GM12874 (cell line): ENCODE measurements around the gene NCF2.

Experiments used
- CTCF ChIP-seq: IDR thresholded peaks from 2 replicates; pipeline ENCODE4 v1.5.1; 2011; ENCODE audit warnings: low read depth, mild to moderate bottlenecking, control low read depth, low read length, moderate library complexity; ENCODE audit not compliant: insufficient read depth

NCF2 gene

GRCh38 chr1:183589384-183589783 is 875 bp downstream of the NCF2 start:
- no peak for TF ChIP-seq CTCF

GRCh38 chr1:183588827-183589226 is 1.4 kb downstream of the NCF2 start:
- TF ChIP-seq CTCF = no peak

- no peak for TF ChIP-seq CTCF
Observed at GRCh38 chr1:183586926-183587325, 3.3 kb downstream of the NCF2 start.

GRCh38 chr1:183586455-183586854 is 3.8 kb downstream of the NCF2 start:
- no peak for TF ChIP-seq CTCF

GRCh38 chr1:183585038-183585437 is 5.2 kb downstream of the NCF2 start:
- no peak for TF ChIP-seq CTCF

- TF ChIP-seq CTCF = no peak
Observed at GRCh38 chr1:183584147-183584546, 6.1 kb downstream of the NCF2 start.

- TF ChIP-seq CTCF = no peak
Observed at GRCh38 chr1:183583466-183583865, 6.8 kb downstream of the NCF2 start.
